GM18909 (cell line): ENCODE data around the gene ASAP3.
"Not testable (repeated sequence)": the region's sequence is repeated elsewhere in the genome, so short reads cannot be mapped to it uniquely, and the experiment has no call there.

ENCODE experiments used
- ATAC-seq: cut with Tn5 transposase; IDR thresholded peaks from one replicate; pipeline ENCODE4 v1.9.1; 2021; ENCODE audit warnings: mild to moderate bottlenecking; ENCODE audit not compliant: unreplicated experiment, poor library complexity

The ASAP3 gene

GRCh38 chr1:23517581-23517980, 33.6 kb upstream of the ASAP3 start:
- ATAC-seq = no peak

- ATAC-seq = no peak
Observed at GRCh38 chr1:23515905-23516304, 31.9 kb upstream of the ASAP3 start.

- no peak for ATAC-seq
Observed at GRCh38 chr1:23514111-23514679, 30.2 kb upstream of the ASAP3 start.

DNA sequence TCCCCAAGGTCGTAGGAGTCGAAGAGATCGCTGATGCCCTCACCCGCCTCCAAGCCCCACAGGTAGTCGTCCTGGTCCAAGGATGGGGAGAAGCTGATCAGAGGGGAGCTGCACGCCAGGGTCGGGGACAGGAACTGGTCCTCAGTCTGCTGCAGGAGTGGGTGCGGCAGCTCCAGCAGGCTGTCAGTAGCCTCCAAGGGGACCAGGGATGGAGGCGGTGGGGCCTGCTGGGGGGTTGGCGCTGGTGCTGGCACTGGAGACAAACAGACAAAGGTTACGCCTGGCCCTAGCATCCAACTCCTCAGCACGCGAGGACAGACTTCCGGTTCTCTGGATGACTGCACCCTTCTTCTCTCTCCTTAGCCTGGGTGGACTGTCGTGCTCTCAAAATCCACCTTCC, 25.9 kb upstream of the ASAP3 start:
- ATAC-seq = no peak

DNA sequence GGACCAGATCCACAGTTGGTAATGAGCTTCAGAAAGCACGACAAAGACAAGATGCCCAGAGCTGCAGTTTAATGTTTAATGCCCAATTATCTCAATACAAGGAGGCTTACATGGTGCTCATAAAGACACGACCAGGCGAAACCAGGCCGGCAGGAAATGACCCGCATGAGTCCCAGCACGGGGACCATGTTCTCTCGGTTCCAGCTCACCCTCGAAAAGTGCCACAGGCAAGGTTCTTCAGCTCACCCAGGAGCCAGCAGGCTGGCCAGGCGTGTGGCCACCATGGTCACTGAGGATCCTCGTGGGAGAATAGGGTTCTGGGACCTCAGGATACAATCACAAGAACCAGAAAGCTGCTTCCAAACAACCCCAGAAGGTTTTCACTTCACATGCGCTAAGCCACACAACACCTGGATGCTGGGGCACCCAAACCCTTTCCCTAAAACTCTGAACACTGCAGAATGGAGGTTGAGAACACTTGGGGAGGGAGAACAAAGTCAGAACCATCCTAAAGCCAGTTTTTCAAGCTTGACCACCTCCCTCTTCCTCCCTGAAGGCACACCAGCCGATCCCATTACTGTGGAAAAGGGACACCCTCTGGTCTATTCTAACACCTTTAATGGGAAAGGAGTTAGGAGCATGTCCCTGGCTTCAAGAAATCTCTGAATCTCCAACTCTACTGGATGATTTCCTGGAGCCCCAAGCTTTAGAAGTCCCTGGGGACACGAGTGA, 22.6 kb upstream of the ASAP3 start:
- no peak for ATAC-seq

DNA sequence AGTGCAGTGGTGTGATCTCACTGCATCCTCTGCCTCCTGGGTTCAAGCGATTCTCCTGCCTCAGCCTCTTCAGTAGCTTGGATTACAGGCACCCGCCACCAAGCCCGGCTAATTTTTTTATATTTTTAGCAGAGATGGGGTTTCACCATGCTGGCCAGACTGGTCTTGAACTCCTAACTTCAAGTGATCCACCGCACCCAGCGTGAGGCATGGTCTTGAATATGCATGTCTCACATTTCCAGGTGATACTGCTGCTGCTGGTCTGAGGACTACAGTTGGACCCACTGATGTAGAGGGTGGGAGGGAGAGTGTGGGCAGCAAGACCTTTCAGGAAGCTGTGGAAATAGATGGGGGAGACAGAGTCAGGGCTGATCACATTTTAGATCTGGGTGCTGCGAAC, 21.9 kb upstream of the ASAP3 start:
- no peak for ATAC-seq

DNA sequence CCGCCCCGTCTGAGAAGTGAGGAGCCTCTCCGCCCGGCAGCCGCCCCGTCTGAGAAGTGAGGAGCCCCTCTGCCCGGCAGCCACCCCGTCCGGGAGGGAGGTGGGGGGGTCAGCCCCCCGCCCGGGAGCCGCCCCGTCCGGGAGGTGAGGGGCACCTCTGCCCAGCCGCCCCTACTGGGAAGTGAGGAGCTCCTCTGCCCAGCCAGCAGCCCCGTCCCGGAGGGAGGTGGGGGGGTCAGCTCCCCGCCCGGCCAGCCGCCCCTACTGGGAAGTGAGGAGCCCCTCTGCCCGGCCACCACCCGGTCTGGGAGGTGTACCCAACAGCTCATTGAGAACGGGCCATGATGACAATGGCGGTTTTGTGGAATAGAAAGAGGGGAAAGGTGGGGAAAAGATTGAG, 20.2 kb upstream of the ASAP3 start:
- not testable (repeated sequence) for ATAC-seq

DNA sequence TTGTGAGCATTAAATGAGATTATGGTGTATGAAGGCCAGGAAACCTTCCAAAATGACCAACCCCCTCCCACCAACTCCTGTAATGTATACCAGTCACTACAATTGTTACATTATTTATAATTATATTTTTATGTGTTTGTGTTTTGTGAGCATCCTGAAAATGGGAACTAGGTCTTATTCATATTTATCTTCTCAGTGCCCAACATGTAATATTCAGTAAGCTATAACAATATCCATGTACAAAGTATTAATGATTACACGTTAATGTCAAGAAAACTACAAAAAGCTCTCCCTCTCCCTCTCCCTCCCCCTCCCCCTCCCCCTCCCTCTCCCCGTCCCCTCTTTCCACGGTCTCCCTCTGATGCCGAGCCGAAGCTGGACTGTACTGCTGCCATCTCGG, 19.0 kb upstream of the ASAP3 start:
- no peak for ATAC-seq

GRCh38 chr1:23500466-23500865, 16.5 kb upstream of the ASAP3 start:
- ATAC-seq = no peak

GRCh38 chr1:23497777-23498439, 13.9 kb upstream of the ASAP3 start:
- ATAC-seq = no peak

GRCh38 chr1:23496490-23497181, 12.7 kb upstream of the ASAP3 start:
- ATAC-seq = no peak

DNA sequence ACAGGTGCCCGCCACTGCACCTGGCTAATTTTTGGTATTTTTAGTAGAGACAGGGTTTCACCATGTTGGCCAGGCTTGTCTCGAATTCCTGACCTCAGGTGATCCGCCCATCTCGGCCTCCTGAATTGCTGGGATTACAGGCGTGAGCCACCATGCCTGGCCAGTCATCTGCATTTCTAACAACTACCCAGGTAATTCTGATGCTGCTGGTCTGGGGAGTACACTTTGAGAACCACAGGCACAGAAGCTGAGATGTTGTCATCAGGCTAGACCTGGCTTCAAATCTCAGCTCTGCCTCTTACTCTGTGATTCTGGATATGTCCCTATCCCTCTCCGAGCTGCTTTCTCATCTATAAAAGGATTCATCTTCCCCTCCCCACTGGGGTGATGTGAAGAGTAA, 10.9 kb upstream of the ASAP3 start:
- ATAC-seq = not testable (repeated sequence)

DNA sequence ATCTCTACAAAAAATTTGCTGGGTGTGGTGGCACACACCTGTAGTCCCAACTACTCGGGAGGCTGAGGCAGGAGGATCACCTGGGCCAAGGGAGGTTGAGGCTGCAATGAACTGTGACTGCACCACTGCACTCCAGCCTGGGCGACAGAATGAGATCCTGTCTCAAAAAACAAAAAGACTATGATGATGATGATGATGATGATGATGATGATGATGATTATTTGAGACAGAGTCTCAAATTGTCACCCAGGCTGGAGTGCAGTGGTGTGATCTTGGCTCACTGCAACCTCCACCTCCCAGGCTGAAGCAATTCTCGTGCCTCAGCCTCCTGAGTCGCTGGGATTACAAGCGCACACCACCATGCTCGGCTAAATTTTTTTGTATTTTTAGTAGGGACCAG, 8.8 kb upstream of the ASAP3 start:
- not testable (repeated sequence) for ATAC-seq

DNA sequence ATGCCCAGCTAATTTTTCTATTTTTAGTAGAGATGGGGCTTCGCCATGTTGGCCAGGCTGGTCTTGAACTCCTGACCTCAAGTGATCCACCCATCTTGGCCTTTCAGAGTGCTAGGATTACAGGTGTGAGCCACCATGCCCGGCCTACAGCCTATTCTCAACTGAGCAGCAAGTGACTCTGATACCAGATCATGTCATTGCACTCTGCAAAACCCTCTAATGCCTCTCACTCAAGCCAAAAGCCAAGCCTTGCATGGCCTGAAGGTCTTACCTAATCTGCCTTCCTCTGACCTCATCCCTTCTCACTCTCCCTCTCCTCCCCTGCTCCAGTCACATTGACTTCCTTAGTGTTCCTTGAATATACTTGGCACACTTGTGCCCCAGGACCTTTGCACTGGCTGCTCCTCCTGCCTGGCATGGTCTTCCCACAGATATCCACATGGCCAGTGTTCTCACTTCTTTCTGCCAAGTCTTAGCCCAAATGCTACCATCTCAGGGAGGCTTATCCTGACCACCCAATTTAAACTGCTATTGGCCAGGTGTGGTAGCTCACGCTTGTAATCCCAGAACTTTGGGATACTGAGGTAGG, 8.2 kb upstream of the ASAP3 start:
- ATAC-seq = no peak

DNA sequence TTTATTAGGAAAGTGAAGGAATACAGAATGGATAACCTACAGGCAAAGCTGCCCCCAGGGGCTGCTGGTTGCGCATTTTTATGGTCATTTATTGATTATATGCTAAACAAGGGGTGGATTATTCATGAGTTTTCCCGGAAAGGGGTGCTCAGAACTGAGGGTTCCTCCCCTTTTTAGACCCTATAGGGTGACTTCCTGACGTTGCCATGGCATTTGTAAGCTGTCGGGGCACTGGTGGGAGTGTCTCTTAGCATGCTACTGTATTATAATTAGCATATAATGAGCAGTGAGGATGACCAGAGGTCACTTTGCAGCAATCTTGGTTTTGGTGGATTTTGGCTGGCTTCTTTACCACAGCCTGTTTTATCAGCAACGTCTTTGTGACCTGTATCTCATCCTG, 5.9 kb upstream of the ASAP3 start:
- no peak for ATAC-seq

DNA sequence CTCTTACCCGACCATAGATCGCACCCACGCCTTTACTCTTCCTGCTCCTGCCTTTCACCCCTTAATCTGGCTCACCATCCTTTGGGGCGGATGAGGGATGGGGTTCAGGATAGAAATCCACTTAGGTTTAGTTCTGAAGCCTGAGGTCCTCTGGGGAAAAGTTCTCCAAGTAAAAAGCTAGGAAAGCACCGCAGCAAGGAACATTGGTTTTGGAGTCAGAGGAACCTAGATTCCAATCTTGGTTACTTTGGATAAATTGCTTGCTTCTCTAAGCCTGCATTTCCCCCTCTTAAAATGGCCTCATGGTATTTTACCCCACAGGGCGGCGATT, 988 bp upstream of the ASAP3 start:
- no peak for ATAC-seq

GRCh38 chr1:23484253-23485001, 448 bp upstream of the ASAP3 start:
- peak; percentile 61 for ATAC-seq

DNA sequence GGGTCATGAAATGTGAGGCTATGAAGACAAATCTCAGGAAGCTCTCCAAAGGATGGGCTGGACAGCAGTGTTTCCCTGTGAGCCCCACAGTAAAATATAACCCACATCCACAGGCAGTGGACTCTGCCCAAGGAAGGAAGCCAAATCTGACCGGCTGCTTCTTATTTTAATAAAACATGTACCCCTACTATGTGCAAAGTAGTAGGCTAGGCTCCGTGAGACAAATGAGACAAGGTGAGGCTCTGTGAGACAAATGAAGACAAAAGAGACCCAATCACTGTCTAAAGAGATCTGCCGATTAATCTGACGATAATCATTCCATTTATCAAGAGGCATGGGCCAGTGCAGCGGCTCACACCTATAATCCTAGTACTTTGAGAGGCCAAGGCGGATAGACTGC, 2.1 kb downstream of the ASAP3 start:
- ATAC-seq = no peak

DNA sequence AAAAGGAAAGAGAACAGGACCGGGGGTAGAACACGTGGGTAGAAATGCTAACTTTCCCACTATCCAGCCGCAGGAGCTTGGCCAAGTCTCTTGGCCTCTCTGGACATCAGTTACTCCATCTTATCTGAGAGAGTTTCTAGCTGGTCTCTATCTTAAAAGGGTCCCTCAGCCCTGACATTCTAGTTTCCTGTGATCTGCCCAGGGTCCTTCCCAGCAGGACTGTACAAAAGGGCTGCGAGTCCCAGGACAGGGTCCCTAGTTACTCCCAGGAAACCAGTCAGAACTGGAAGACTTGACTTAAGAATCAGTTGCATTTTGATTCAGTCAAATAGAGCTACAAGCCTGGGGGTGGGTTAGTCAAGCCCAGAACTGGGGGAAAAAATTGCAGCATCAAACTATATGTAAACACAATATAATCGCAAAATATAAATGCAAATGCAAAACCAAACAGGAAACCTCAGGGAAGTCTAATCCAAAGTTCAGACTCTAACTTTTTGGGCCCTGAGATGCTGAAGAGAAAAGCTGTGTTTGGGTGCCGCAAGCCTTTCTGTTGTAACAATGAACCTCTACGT, 2.9 kb downstream of the ASAP3 start:
- ATAC-seq = no peak
